ENCODE measurements around the gene NAP1L5. TPM values are rescaled to one million over a fixed set of nuclear protein-coding genes. Genes with fewer than 3 reads are reported as not detected.

The NAP1L5 gene
- total RNA-seq, 1 donor from 2014 or later = 8.6 TPM

DNA sequence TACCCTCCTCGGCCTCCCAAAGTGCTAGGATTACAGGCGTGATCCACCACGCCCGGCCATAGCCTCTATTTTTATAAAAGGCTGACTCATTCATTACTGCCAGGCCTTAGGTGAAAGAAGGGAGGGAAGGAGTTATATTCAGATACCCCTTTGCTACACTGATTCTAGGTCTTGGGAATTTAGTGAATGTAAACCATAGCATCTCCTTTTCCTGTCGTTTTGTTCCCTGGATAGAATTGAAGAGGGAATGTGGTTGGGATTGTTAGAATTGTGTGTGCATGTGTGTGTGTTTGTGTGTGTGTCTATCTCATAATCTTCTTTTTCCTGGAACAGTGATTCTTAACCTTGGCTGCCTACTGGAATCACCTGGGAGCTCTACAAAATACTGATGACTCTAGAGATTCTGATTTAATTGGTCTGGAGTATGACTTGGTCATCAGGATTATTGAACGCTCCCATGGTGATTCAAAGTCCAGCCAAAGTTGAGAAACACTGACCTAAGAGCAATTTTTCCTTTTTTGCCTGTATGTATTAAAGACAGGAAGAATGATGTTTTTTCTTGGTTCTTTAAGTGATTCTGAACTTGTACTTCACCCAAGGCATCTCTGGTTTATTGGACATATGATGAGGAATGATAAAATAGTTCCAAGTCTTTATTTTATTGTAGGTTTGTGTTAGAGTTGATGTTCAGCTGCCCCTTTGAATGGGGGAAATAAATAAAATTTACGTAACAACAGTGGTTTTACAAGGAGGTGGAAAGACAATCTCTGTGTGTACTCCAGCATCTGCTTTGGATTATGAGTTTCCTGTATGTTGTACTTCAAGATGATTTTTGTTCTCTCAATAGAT, 37.0 kb downstream of the NAP1L5 start:
- DNase-seq = peak; percentile 58

DNA sequence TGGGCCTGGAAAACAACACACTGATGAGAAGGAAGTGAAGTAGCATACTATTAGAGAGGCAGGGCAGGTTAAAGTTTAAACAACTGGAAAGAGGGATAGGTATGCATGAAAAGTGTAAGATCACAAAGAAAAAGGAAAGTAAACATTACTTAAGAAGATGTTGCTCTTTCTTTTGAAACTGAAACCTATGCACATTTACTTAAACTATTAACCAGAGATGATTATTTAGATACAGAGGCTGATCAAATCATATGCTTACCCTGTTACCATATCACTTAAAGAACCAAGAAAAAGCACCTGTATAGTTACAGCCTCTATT, 37.8 kb downstream of the NAP1L5 start:
- no peak for DNase-seq

DNA sequence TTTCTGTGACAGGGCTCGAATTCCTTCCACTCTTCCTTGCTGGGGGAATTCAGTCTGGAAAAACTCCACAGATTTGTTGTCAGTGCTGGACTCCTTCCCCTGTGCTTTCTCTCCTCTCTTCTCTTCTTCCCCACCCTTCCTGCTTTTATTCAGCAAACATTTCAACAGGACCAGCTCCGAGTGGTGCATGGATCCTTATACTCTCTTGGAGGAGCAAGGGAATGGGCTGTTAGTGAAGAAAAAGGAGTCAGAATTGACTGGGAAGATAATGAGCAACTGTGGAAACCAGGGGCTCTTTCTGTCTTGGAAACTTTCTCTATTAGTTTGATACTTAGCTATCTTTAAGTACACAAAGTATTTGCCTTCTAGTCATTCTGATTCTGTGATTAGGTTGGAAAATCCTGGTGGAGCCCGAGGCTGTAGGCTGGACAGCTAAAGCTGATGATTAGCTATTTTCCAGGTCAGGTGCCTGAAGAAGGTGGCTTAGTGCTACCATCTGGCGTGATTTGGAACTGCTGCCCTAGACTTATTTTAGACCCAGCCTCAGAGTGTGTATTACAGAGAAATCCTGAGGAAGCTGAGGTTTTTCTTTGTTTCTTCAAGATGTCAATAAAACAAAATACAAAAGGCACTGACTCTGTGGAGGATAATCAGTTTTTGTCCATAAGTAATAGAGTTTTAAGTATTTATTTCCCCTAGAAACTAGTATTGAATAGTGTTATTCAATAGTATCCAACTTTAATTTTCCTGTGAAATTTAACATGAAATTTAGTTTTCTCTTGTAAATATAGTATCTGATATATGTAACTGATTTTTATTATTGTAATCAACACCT, 38.4 kb downstream of the NAP1L5 start:
- peak; percentile 23 for DNase-seq

DNA sequence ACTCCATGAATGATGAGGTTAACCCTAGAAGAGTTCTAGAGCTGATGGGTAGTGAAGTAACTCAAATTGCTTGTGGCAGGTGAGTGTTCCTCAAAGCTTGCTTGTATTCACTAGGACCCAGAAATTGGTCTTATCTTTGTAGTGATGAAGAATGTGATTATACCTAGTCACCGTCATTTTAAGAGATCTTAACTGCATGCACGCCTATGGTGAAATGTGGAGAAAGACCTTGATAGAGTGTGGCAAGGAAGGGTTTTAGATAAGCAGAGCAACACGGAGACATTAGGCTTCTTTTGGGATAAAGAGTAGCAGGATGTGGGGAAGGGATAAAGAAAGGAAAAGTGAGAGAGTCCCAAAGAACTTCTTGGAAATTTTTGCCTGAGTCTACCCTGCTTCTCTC, 42.4 kb downstream of the NAP1L5 start:
- no peak for DNase-seq

DNA sequence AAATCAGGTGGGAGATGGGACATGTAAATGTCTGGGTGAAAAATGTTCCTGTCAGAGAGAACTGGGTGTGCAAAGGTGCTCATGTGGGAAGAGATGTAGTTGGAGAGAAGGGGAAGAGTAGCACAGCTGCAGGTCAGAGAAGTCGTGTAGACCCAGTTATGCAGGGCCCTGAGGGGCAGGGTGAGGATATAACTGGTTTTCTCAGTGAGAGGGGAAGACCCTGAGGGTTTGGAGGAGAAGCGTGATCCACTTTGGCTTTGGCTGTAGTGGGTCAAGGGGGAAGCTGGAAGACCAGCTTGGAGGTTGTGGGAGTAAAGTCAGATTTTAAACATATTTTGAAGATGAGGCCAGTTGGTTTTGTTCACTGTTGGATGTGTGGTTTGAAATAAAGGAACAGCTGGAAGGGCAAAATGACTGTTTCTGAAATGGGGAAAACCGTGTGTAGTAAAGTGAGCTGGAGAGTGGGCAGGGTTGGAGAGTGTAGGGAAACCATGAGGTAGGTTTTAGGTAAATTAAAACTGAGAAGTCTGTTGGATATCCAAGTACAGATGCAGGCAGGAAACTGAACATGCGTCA, 44.2 kb downstream of the NAP1L5 start:
- no peak for DNase-seq

GRCh38 chr4:88649716-88650115, 47.9 kb downstream of the NAP1L5 start:
- no peak for DNase-seq

- no peak for DNase-seq
These were observed 50.9 kb downstream of the NAP1L5 start for GRCh38 chr4:88646528-88647280.

DNA sequence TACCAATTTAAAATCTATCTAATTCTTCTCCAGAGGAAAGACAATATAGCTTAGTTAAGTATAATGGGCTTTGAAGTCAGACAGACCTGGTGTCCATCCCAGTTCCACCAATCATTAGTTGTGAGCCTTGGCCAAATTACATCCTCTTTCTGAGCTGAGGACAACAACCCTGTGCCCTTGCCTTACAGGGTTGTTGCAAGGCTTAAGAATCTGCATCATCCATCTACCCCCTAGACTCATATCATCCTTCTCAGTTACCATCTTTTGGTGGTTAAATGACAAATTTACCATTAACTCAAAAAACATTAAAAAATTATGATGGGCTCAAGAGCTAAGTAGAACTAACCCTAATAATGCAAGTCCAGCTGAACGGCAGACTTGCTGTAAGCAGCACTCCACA, 51.6 kb downstream of the NAP1L5 start:
- no peak for DNase-seq

Small RNA genes within 50 kb of the gene (small RNA-seq; reads per million reads assigned to genes)
- not detected for gene RF02115 (ENCODE audit: low replicate concordance)
- gene RNU6-33P (ENCODE audit: low replicate concordance) = 0.07 reads per million

Other genes starting within 250 kb of the NAP1L5 start
- 2.1 TPM for gene HERC5, start 240.7 kb downstream of the NAP1L5 start, total RNA-seq
- 57.6 TPM for gene PYURF, start 174.1 kb downstream of the NAP1L5 start, total RNA-seq
- gene HERC3, start 105.3 kb downstream of the NAP1L5 start, total RNA-seq = 26.1 TPM